H1 (cell line): ENCODE measurements around the gene GCK. TPM values are rescaled to one million over a fixed set of nuclear protein-coding genes. Genes with fewer than 3 reads are reported as not detected.

ENCODE experiments used
- CTCF ChIA-PET: fragments of 300-600 bp; sonication (Branson Sonifier 250); formaldehyde crosslinking; loops from one replicate; lab custom pipeline; 2021; ENCODE audit not compliant: partially characterized antibody; lab: Charles Lee
- POLR2A ChIA-PET: fragments of 300-600 bp; sonication (Branson Sonifier 250); formaldehyde crosslinking; loops from one replicate; lab custom pipeline; 2021; ENCODE audit warnings: inconsistent platforms; ENCODE audit not compliant: partially characterized antibody; lab: Charles Lee
- DNase-seq, 2 experiments: peaks; one replicate each; pipeline versions ENCODE4 v3.0.0 to v3.0.0-alpha.2; 2010 to 2022; ENCODE audit warnings: low spot score in 2 of 2, low read depth in 1 of 2, mixed read lengths in 1 of 2
- FAIRE-seq: peaks from 2 replicates; lab custom pipeline; 2011; peaks lifted over from hg19 to GRCh38; lab: Jason Lieb, UNC
- H2AFZ ChIP-seq: 2 replicates; pipeline ENCODE4 v1.8.1; 2012; ENCODE audit warnings: low read length, inconsistent platforms
- H2AK5ac ChIP-seq: 2 replicates; pipeline ENCODE4 v1.6.1; 2013; ENCODE audit warnings: low read depth, low read length
- H2BK120ac ChIP-seq: replicated peaks from 2 replicates; pipeline ENCODE3; 2013; ENCODE audit warnings: low read depth, low read length, inconsistent platforms
- H2BK12ac ChIP-seq: 2 replicates; pipeline ENCODE4 v1.6.1; 2013; ENCODE audit warnings: low read depth, low read length
- H2BK15ac ChIP-seq: 2 replicates; pipeline ENCODE4 v1.6.1; 2013; ENCODE audit warnings: low read length
- H2BK20ac ChIP-seq: 2 replicates; pipeline ENCODE4 v1.6.1; 2013; ENCODE audit warnings: low read length
- H2BK5ac ChIP-seq: 2 replicates; pipeline ENCODE4 v1.6.1; 2013; ENCODE audit warnings: low read depth, low read length
- H3K14ac ChIP-seq: 2 replicates; pipeline ENCODE4 v1.6.1; 2013; ENCODE audit warnings: inconsistent platforms; ENCODE audit not compliant: insufficient read length
- H3K18ac ChIP-seq: 2 replicates; pipeline ENCODE4 v1.6.1; 2013; ENCODE audit warnings: low read length; ENCODE audit errors: extremely low read depth
- H3K23ac ChIP-seq: 2 replicates; pipeline ENCODE4 v1.6.1; 2013; ENCODE audit warnings: inconsistent platforms; ENCODE audit not compliant: insufficient read length
- H3K23me2 ChIP-seq: 2 replicates; pipeline ENCODE4 v1.6.1; 2013; ENCODE audit warnings: low read depth, low read length
- H3K27ac ChIP-seq: 2 replicates; pipeline ENCODE4 v1.6.1; 2011; ENCODE audit warnings: low read depth, low read length, inconsistent platforms
- H3K27me3 ChIP-seq, 4 experiments: replicated peaks in 1 of 4; 1 replicate in 1 of 4; 2 replicates in 3 of 4; pipeline versions ENCODE4 v1.6.1 to v1.8.1; 2011 to 2013; ENCODE audit warnings: low read length in 3 of 4, mild to moderate bottlenecking in 3 of 4, inconsistent platforms in 2 of 4, mixed read lengths in 2 of 4, moderate library complexity in 1 of 4; ENCODE audit not compliant: control insufficient read depth in 3 of 4, insufficient read depth in 3 of 4; ENCODE audit errors: extremely low read depth in 1 of 4
- H3K36me3 ChIP-seq, 4 experiments: 2 replicates each; pipeline versions ENCODE4 v1.6.1 to v1.8.1; 2011 to 2013; ENCODE audit warnings: mild to moderate bottlenecking in 4 of 4, low read length in 3 of 4, moderate library complexity in 2 of 4, control low read depth in 1 of 4, inconsistent platforms in 1 of 4; ENCODE audit not compliant: insufficient read depth in 4 of 4, control insufficient read depth in 2 of 4
- H3K4ac ChIP-seq: replicated peaks from 2 replicates; pipeline ENCODE3; 2013; ENCODE audit warnings: low read length, low read depth, mixed read lengths, inconsistent platforms; ENCODE audit not compliant: insufficient read length
- H3K4me1 ChIP-seq, 4 experiments: replicated peaks in 1 of 4; 1 replicate in 1 of 4; 2 replicates in 3 of 4; pipeline versions ENCODE4 v1.6.1 to v1.8.1; 2011 to 2013; ENCODE audit warnings: low read length in 3 of 4, inconsistent platforms in 2 of 4, mixed read lengths in 1 of 4; ENCODE audit not compliant: insufficient read depth in 4 of 4, control insufficient read depth in 3 of 4
- H3K4me2 ChIP-seq, 2 experiments: 2 replicates each; pipeline versions ENCODE4 v1.6.1 to v1.8.1; 2011 to 2013; ENCODE audit warnings: low read depth in 2 of 2, low read length in 2 of 2, control low read depth in 1 of 2, inconsistent platforms in 1 of 2, mild to moderate bottlenecking in 1 of 2; ENCODE audit not compliant: insufficient read depth in 1 of 2
- H3K4me3 ChIP-seq, 4 experiments: fragments of 200-600, 300-600 bp in 1 of 4; sonication (generic), shearing (Covaris generic), sonication (Bioruptor Twin) in 1 of 4; 2 replicates each; pipeline versions ENCODE4 v1.5.1 to v1.8.1; 2011 to 2016; ENCODE audit warnings: low read length in 4 of 4, low read depth in 3 of 4, control low read depth in 2 of 4, inconsistent platforms in 2 of 4, mild to moderate bottlenecking in 2 of 4, mixed read lengths in 1 of 4, moderate library complexity in 1 of 4; ENCODE audit not compliant: insufficient read depth in 2 of 4; ENCODE audit errors: extremely low read depth in 1 of 4
- H3K56ac ChIP-seq: replicated peaks from 2 replicates; pipeline ENCODE3; 2013; ENCODE audit warnings: low read depth, mild to moderate bottlenecking, mixed read lengths, low read length, inconsistent platforms; ENCODE audit not compliant: insufficient read length
- H3K79me1 ChIP-seq: 2 replicates; pipeline ENCODE4 v1.6.1; 2013; ENCODE audit warnings: low read depth, low read length, control low read depth
- H3K79me2 ChIP-seq, 2 experiments: 2 replicates each; pipeline versions ENCODE4 v1.6.1 to v1.8.1; 2012 to 2013; ENCODE audit warnings: low read length in 2 of 2, mild to moderate bottlenecking in 2 of 2, inconsistent platforms in 1 of 2; ENCODE audit not compliant: insufficient read depth in 2 of 2, control insufficient read depth in 1 of 2
- H3K9ac ChIP-seq, 4 experiments: replicated peaks in 1 of 4; 1 replicate in 1 of 4; 2 replicates in 3 of 4; pipeline versions ENCODE4 v1.6.1 to v1.8.1; 2011 to 2013; ENCODE audit warnings: low read depth in 3 of 4, low read length in 3 of 4, control low read depth in 2 of 4, mild to moderate bottlenecking in 2 of 4, moderate library complexity in 2 of 4, inconsistent platforms in 1 of 4; ENCODE audit errors: extremely low read depth in 1 of 4
- H3K9me3 ChIP-seq, 2 experiments: 2 replicates each; pipeline versions ENCODE4 v1.6.1 to v1.8.1; 2012 to 2013; ENCODE audit warnings: mild to moderate bottlenecking in 2 of 2, moderate library complexity in 2 of 2, control low read depth in 1 of 2, inconsistent platforms in 1 of 2, low read depth in 1 of 2, low read length in 1 of 2, mixed read lengths in 1 of 2; ENCODE audit not compliant: insufficient read depth in 2 of 2
- H4K20me1 ChIP-seq, 2 experiments: replicated peaks in 1 of 2; 2 replicates each; pipeline versions ENCODE3 to v1.8.1; 2011 to 2013; ENCODE audit warnings: inconsistent platforms in 2 of 2, low read length in 2 of 2, mild to moderate bottlenecking in 1 of 2; ENCODE audit not compliant: insufficient read depth in 2 of 2, control insufficient read depth in 1 of 2
- H4K5ac ChIP-seq: 2 replicates; pipeline ENCODE4 v1.6.1; 2013; ENCODE audit warnings: low read length, low read depth, mixed read lengths, inconsistent platforms; ENCODE audit not compliant: insufficient read length
- H4K8ac ChIP-seq: 2 replicates; pipeline ENCODE4 v1.8.0; 2013; ENCODE audit warnings: mild to moderate bottlenecking, moderate library complexity, low read length, inconsistent platforms; ENCODE audit not compliant: insufficient read depth; ENCODE audit errors: extremely low read depth
- H4K91ac ChIP-seq: replicated peaks from 2 replicates; pipeline ENCODE3; 2013; ENCODE audit warnings: low read length, mixed read lengths, inconsistent platforms; ENCODE audit not compliant: insufficient read length
- CHD1 ChIP-seq: IDR thresholded peaks from 2 replicates; pipeline ENCODE4 v1.6.1; 2012; ENCODE audit warnings: low read depth, low read length, improper control_type of control experiment
- KDM1A ChIP-seq: fragments of 200-600, 300-600 bp; sonication (generic); IDR thresholded peaks from 2 replicates; pipeline ENCODE4 v1.7.1; 2016; ENCODE audit warnings: mild to moderate bottlenecking, low read length, borderline replicate concordance
- SRF ChIP-seq: IDR thresholded peaks from 2 replicates; pipeline ENCODE4 v1.6.1; 2011; ENCODE audit warnings: mild to moderate bottlenecking, low read depth, low read length, moderate library complexity
- TAF1 ChIP-seq: IDR thresholded peaks from 2 replicates; pipeline ENCODE4 v1.6.1; 2011; ENCODE audit warnings: mild to moderate bottlenecking, low read depth, low read length
- WGBS, 2 experiments: shearing (Covaris generic) in 1 of 2; methylation state at CpG; one replicate each; pipeline versions ENCODE4 v1.1.6 to v1.1.7; 2013 to 2015; ENCODE audit warnings: low lambda C conversion rate in 2 of 2, mixed read lengths in 2 of 2, inconsistent platforms in 1 of 2, low coverage in 1 of 2, missing lambda C conversion rate in 1 of 2; ENCODE audit not compliant: insufficient replicate concordance in 2 of 2, insufficient coverage in 1 of 2, insufficient read length in 1 of 2; ENCODE audit errors: extremely low coverage in 1 of 2, missing lambda C conversion rate in 1 of 2; 5-methylcytosine and 5-hydroxymethylcytosine counted together
- polyA plus RNA-seq, 7 experiments: library from polyadenylated mRNA; depleted of rRNA in 3 of 7; stranded (reverse) in 5 of 7; unstranded in 2 of 7; fragments of >200 nt in 5 of 7; fragments of 200-250 nt in 2 of 7; gene quantifications; 1 replicate in 5 of 7; 2 replicates in 1 of 7; 4 replicates in 1 of 7; pipeline versions ENCODE4 v1.2.1 to v1.2.3, GENCODE V29; 2011 to 2013; ENCODE audit warnings: missing spikeins in 2 of 7, mixed read lengths in 2 of 7
- total RNA-seq: library from RNA; stranded (reverse); fragmentation: NEBNext Ultra II Directional; extraction: Animal tissue kit (Norgen Biotek cat#: 25700); gene quantifications from 2 replicates; pipeline ENCODE4 v1.2.1, GENCODE V29; 2021

The GCK gene
- total and polyA plus RNA-seq, 2 of the 8 experiments (the other 6 are each of a cell fraction or from before 2014, with no cell fraction given) = 2.4 to 4.9 TPM

- Histone ChIP-seq H3K9me3 (no peaks in the 10 kb centered on the region), H4K91ac (no peak overlapping the region), H3K4me2 (no peak overlapping the region), H3K4ac (no peak overlapping the region), H2BK15ac (no peak overlapping the region), H3K36me3 (no peaks in the 10 kb centered on the region), H2BK12ac (no peak overlapping the region), H2AFZ (no peak overlapping the region), H3K23ac (no peak overlapping the region), H3K79me1 (no peaks in the 10 kb centered on the region), H4K8ac (no peak overlapping the region), H3K18ac (no peak overlapping the region), H4K5ac (no peak overlapping the region), H2BK120ac (no peak overlapping the region), H3K4me3 (no peak overlapping the region), H3K14ac (no peak overlapping the region), H2AK5ac (no peak overlapping the region), H2BK5ac (no peak overlapping the region), H3K56ac (no peak overlapping the region), H4K20me1 (peaks cover 0 to 2% of the 10 kb centered on the region in 2 experiments), H3K27me3 (peaks cover 0 to 9% (median 6%) of the 10 kb centered on the region in 4 experiments; a peak in 6 of 7 replicates), H3K4me1 (peaks cover 0 to 12% (median 3%) of the 10 kb centered on the region in 4 experiments; a peak in 4 of 7 replicates), H3K23me2 (no peaks in the 10 kb centered on the region; the same call in 1 of the 2 replicates), H3K9ac (no peak overlapping the region), H2BK20ac (no peak overlapping the region), H3K27ac (no peak overlapping the region), H3K79me2 (no peaks in the 10 kb centered on the region)
- 94% methylated on average over 3 of the region's 4 CpGs; no CpG with 5 or more reads in 1 of the 2 experiments for WGBS, 2 experiments
- DNase-seq (no peak), FAIRE-seq (no peak)
- POLR2A ChIA-PET = interaction anchor here (0.9 to 1.5 kb wide), 2 partner anchors 15 to 67 kb away, joined by 3 to 6 read pairs; no protein-coding TSS in a partner anchor
- CTCF ChIA-PET = interaction anchor here (0.7 to 1.7 kb wide), 3 partner anchors 62 to 106 kb away, joined by 3 to 9 read pairs (median 4); no protein-coding TSS in a partner anchor
- no peak for TF ChIP-seq CHD1
- no peak for TF ChIP-seq TAF1
- TF ChIP-seq SRF = no peak
- no peak for TF ChIP-seq KDM1A
Measured at GRCh38 chr7:44134943-44135628, 54.2 kb downstream of the GCK start.
